Measurements from ENCODE around the gene MRPL30. TPM values are rescaled to one million over a fixed set of nuclear protein-coding genes. Genes with fewer than 3 reads are reported as not detected.

MRPL30 gene
- total RNA-seq, 1 experiment from 2014 or later, result 25.6 TPM

DNA sequence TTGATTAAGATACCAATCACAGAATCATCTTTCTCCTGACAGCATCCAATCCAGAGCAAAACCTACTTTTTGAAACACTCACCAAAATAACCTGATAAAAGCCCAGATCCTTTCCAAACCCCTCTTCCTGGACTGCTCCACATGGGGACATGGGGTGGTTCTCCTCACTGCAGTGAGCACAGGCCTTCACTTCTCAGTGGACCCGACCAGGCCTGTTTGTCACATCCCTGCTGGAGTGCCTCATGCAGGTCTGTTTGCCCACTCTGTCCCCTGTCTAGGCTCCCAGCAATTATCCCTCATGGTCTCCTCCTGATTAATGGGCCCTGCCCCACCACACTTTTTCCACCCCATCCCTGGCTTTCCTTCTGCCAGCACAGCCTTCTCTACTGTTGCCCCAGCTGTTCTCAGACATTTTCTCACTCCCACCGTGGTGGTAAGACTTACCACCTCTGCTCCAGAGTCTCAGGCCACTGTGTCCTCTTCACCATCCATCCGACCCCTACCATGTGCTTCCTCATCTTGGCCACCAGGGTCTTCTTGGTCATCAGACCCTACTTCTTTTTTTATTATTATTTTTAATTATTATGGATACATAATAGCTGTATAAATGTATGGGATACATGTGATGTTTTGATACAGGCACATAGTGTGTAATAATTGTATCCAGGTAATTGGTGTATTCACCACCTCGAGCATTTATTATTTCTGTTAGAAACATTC is 21.1 kb downstream of the MRPL30 start:
- TF ChIP-seq, protein P1, sequence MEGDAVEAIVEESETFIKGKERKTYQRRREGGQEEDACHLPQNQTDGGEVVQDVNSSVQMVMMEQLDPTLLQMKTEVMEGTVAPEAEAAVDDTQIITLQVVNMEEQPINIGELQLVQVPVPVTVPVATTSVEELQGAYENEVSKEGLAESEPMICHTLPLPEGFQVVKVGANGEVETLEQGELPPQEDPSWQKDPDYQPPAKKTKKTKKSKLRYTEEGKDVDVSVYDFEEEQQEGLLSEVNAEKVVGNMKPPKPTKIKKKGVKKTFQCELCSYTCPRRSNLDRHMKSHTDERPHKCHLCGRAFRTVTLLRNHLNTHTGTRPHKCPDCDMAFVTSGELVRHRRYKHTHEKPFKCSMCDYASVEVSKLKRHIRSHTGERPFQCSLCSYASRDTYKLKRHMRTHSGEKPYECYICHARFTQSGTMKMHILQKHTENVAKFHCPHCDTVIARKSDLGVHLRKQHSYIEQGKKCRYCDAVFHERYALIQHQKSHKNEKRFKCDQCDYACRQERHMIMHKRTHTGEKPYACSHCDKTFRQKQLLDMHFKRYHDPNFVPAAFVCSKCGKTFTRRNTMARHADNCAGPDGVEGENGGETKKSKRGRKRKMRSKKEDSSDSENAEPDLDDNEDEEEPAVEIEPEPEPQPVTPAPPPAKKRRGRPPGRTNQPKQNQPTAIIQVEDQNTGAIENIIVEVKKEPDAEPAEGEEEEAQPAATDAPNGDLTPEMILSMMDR (IDR thresholded peaks at IDR 0.05), result no peak
- no peak for TF ChIP-seq TCF7L2 (IDR thresholded peaks at IDR 0.05; ENCODE audit: low read depth, low read length)
- TF ChIP-seq, protein P2, sequence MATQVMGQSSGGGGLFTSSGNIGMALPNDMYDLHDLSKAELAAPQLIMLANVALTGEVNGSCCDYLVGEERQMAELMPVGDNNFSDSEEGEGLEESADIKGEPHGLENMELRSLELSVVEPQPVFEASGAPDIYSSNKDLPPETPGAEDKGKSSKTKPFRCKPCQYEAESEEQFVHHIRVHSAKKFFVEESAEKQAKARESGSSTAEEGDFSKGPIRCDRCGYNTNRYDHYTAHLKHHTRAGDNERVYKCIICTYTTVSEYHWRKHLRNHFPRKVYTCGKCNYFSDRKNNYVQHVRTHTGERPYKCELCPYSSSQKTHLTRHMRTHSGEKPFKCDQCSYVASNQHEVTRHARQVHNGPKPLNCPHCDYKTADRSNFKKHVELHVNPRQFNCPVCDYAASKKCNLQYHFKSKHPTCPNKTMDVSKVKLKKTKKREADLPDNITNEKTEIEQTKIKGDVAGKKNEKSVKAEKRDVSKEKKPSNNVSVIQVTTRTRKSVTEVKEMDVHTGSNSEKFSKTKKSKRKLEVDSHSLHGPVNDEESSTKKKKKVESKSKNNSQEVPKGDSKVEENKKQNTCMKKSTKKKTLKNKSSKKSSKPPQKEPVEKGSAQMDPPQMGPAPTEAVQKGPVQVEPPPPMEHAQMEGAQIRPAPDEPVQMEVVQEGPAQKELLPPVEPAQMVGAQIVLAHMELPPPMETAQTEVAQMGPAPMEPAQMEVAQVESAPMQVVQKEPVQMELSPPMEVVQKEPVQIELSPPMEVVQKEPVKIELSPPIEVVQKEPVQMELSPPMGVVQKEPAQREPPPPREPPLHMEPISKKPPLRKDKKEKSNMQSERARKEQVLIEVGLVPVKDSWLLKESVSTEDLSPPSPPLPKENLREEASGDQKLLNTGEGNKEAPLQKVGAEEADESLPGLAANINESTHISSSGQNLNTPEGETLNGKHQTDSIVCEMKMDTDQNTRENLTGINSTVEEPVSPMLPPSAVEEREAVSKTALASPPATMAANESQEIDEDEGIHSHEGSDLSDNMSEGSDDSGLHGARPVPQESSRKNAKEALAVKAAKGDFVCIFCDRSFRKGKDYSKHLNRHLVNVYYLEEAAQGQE (IDR thresholded peaks at IDR 0.05; ENCODE audit: insufficient read depth in 1 of 2, low read depth in 2 of 2, low read length in 1 of 2), result no peak
- TF ChIP-seq SIN3A (IDR thresholded peaks at IDR 0.05; ENCODE audit: borderline replicate concordance, insufficient read depth, low read depth, low read length), result no peak
- TF ChIP-seq POLR2AphosphoS5 (IDR thresholded peaks at IDR 0.05; ENCODE audit: low read depth, low read length), result no peak
- no peaks in the 10 kb centered on the region for H3K9me3 ChIP-seq (ENCODE audit: control insufficient read depth, insufficient read depth, low read depth, low read length)
- intact Hi-C loops (cut with micrococcal nuclease; ENCODE audit: unreplicated experiment), result no loop called here
- H3K4me3 ChIP-seq (ENCODE audit: low read depth in 2 of 2, low read length in 2 of 2), result no peak overlapping the region
- H3K27me3 ChIP-seq (ENCODE audit: control insufficient read depth, insufficient read depth, low read length), result no peaks in the 10 kb centered on the region
- CTCF ChIA-PET, result no interaction called here
- H3K4me1 ChIP-seq (ENCODE audit: control insufficient read depth, insufficient read depth, low read length), result no peaks in the 10 kb centered on the region
- in situ Hi-C loops (cut with HindIII; ENCODE audit: low pct_unique_long_range_greater_than_20kb, low sequenced_read_pairs), result no loop called here
- DNase-seq (ENCODE audit: low read depth, low spot score), result no peak
- no peaks in the 10 kb centered on the region for H3K36me3 ChIP-seq (ENCODE audit: control insufficient read depth, insufficient read depth, low read length)
- POLR2A ChIA-PET, result no interaction called here
- no peak overlapping the region for H3K27ac ChIP-seq (ENCODE audit: low read length)
- ATAC-seq, result 0 out of 2 replicates have a peak, but pooled peaks have one; percentile 68
- no TSS peak for BruUV-seq (replicated peaks)

DNA sequence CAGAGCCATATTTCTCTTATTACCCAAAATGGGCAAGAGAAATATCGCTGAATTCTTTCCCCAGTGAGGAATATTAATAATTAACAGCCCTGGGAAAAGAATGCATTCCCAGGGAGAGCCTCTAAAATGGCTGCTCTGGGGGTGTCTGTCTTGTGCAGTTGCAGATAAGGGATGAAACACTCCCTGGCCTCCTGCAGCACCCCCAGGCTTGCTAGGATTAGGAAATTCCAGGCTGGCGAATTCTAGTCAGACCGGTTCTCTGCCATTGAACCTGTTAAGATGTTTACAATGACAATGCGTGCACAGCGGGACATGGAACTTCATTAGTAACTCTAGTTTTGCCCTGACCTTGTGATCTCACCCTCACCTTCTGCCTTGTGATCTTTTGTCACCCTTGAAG is 24.5 kb downstream of the MRPL30 start:
- ChIA-PET CTCF (no interaction called here), POLR2A (no interaction called here)
- DNase-seq (ENCODE audit: low read depth, low spot score) (no peak), ATAC-seq (no peak)
- intact Hi-C loops (cut with micrococcal nuclease; ENCODE audit: unreplicated experiment), result no loop called here
- Histone ChIP-seq H3K9me3 (ENCODE audit: control insufficient read depth, insufficient read depth, low read depth, low read length) (no peaks in the 10 kb centered on the region), H3K4me3 (ENCODE audit: low read depth in 2 of 2, low read length in 2 of 2) (no peak overlapping the region), H3K36me3 (ENCODE audit: control insufficient read depth, insufficient read depth, low read length) (no peaks in the 10 kb centered on the region), H3K4me1 (ENCODE audit: control insufficient read depth, insufficient read depth, low read length) (no peaks in the 10 kb centered on the region), H3K27ac (ENCODE audit: low read length) (no peak overlapping the region), H3K27me3 (ENCODE audit: control insufficient read depth, insufficient read depth, low read length) (no peaks in the 10 kb centered on the region)
- no TSS peak for BruUV-seq (replicated peaks)
- in situ Hi-C loops (cut with HindIII; ENCODE audit: low pct_unique_long_range_greater_than_20kb, low sequenced_read_pairs), result no loop called here
- TF ChIP-seq, protein P1 (IDR thresholded peaks at IDR 0.05), result no peak
- TF ChIP-seq POLR2AphosphoS5 (IDR thresholded peaks at IDR 0.05; ENCODE audit: low read depth, low read length), result no peak
- no peak for TF ChIP-seq TCF7L2 (IDR thresholded peaks at IDR 0.05; ENCODE audit: low read depth, low read length)
- TF ChIP-seq, protein P2 (IDR thresholded peaks at IDR 0.05; ENCODE audit: insufficient read depth in 1 of 2, low read depth in 2 of 2, low read length in 1 of 2), result no peak
- TF ChIP-seq SIN3A (IDR thresholded peaks at IDR 0.05; ENCODE audit: borderline replicate concordance, insufficient read depth, low read depth, low read length), result no peak
